H1 (cell line): ENCODE results near the gene KRTAP10-4. TPM values are rescaled to one million over a fixed set of nuclear protein-coding genes. Genes with fewer than 3 reads are reported as not detected.

Experiments
- CTCF ChIA-PET: fragments of 300-600 bp; sonication (Branson Sonifier 250); formaldehyde crosslinking; loops from one replicate; lab custom pipeline; 2021; ENCODE audit not compliant: partially characterized antibody; lab: Charles Lee
- POLR2A ChIA-PET: fragments of 300-600 bp; sonication (Branson Sonifier 250); formaldehyde crosslinking; loops from one replicate; lab custom pipeline; 2021; ENCODE audit warnings: inconsistent platforms; ENCODE audit not compliant: partially characterized antibody; lab: Charles Lee
- DNase-seq, 2 experiments: peaks; one replicate each; pipeline versions ENCODE4 v3.0.0 to v3.0.0-alpha.2; 2010 to 2022; ENCODE audit warnings: low spot score in 2 of 2, low read depth in 1 of 2, mixed read lengths in 1 of 2
- FAIRE-seq: peaks from 2 replicates; lab custom pipeline; 2011; peaks lifted over from hg19 to GRCh38; lab: Jason Lieb, UNC
- H2AFZ ChIP-seq: 2 replicates; pipeline ENCODE4 v1.8.1; 2012; ENCODE audit warnings: low read length, inconsistent platforms
- H2AK5ac ChIP-seq: 2 replicates; pipeline ENCODE4 v1.6.1; 2013; ENCODE audit warnings: low read depth, low read length
- H2BK120ac ChIP-seq: replicated peaks from 2 replicates; pipeline ENCODE3; 2013; ENCODE audit warnings: low read depth, low read length, inconsistent platforms
- H2BK12ac ChIP-seq: 2 replicates; pipeline ENCODE4 v1.6.1; 2013; ENCODE audit warnings: low read depth, low read length
- H2BK15ac ChIP-seq: 2 replicates; pipeline ENCODE4 v1.6.1; 2013; ENCODE audit warnings: low read length
- H2BK20ac ChIP-seq: 2 replicates; pipeline ENCODE4 v1.6.1; 2013; ENCODE audit warnings: low read length
- H2BK5ac ChIP-seq: 2 replicates; pipeline ENCODE4 v1.6.1; 2013; ENCODE audit warnings: low read depth, low read length
- H3K14ac ChIP-seq: 2 replicates; pipeline ENCODE4 v1.6.1; 2013; ENCODE audit warnings: inconsistent platforms; ENCODE audit not compliant: insufficient read length
- H3K18ac ChIP-seq: 2 replicates; pipeline ENCODE4 v1.6.1; 2013; ENCODE audit warnings: low read length; ENCODE audit errors: extremely low read depth
- H3K23ac ChIP-seq: 2 replicates; pipeline ENCODE4 v1.6.1; 2013; ENCODE audit warnings: inconsistent platforms; ENCODE audit not compliant: insufficient read length
- H3K23me2 ChIP-seq: 2 replicates; pipeline ENCODE4 v1.6.1; 2013; ENCODE audit warnings: low read depth, low read length
- H3K27ac ChIP-seq: 2 replicates; pipeline ENCODE4 v1.6.1; 2011; ENCODE audit warnings: low read depth, low read length, inconsistent platforms
- H3K27me3 ChIP-seq, 4 experiments: replicated peaks in 1 of 4; 1 replicate in 1 of 4; 2 replicates in 3 of 4; pipeline versions ENCODE4 v1.6.1 to v1.8.1; 2011 to 2013; ENCODE audit warnings: low read length in 3 of 4, mild to moderate bottlenecking in 3 of 4, inconsistent platforms in 2 of 4, mixed read lengths in 2 of 4, moderate library complexity in 1 of 4; ENCODE audit not compliant: control insufficient read depth in 3 of 4, insufficient read depth in 3 of 4; ENCODE audit errors: extremely low read depth in 1 of 4
- H3K36me3 ChIP-seq, 4 experiments: 2 replicates each; pipeline versions ENCODE4 v1.6.1 to v1.8.1; 2011 to 2013; ENCODE audit warnings: mild to moderate bottlenecking in 4 of 4, low read length in 3 of 4, moderate library complexity in 2 of 4, control low read depth in 1 of 4, inconsistent platforms in 1 of 4; ENCODE audit not compliant: insufficient read depth in 4 of 4, control insufficient read depth in 2 of 4
- H3K4ac ChIP-seq: replicated peaks from 2 replicates; pipeline ENCODE3; 2013; ENCODE audit warnings: low read length, low read depth, mixed read lengths, inconsistent platforms; ENCODE audit not compliant: insufficient read length
- H3K4me1 ChIP-seq, 4 experiments: replicated peaks in 1 of 4; 1 replicate in 1 of 4; 2 replicates in 3 of 4; pipeline versions ENCODE4 v1.6.1 to v1.8.1; 2011 to 2013; ENCODE audit warnings: low read length in 3 of 4, inconsistent platforms in 2 of 4, mixed read lengths in 1 of 4; ENCODE audit not compliant: insufficient read depth in 4 of 4, control insufficient read depth in 3 of 4
- H3K4me2 ChIP-seq, 2 experiments: 2 replicates each; pipeline versions ENCODE4 v1.6.1 to v1.8.1; 2011 to 2013; ENCODE audit warnings: low read depth in 2 of 2, low read length in 2 of 2, control low read depth in 1 of 2, inconsistent platforms in 1 of 2, mild to moderate bottlenecking in 1 of 2; ENCODE audit not compliant: insufficient read depth in 1 of 2
- H3K4me3 ChIP-seq, 4 experiments: fragments of 200-600, 300-600 bp in 1 of 4; sonication (generic), shearing (Covaris generic), sonication (Bioruptor Twin) in 1 of 4; 2 replicates each; pipeline versions ENCODE4 v1.5.1 to v1.8.1; 2011 to 2016; ENCODE audit warnings: low read length in 4 of 4, low read depth in 3 of 4, control low read depth in 2 of 4, inconsistent platforms in 2 of 4, mild to moderate bottlenecking in 2 of 4, mixed read lengths in 1 of 4, moderate library complexity in 1 of 4; ENCODE audit not compliant: insufficient read depth in 2 of 4; ENCODE audit errors: extremely low read depth in 1 of 4
- H3K56ac ChIP-seq: replicated peaks from 2 replicates; pipeline ENCODE3; 2013; ENCODE audit warnings: low read depth, mild to moderate bottlenecking, mixed read lengths, low read length, inconsistent platforms; ENCODE audit not compliant: insufficient read length
- H3K79me1 ChIP-seq: 2 replicates; pipeline ENCODE4 v1.6.1; 2013; ENCODE audit warnings: low read depth, low read length, control low read depth
- H3K79me2 ChIP-seq, 2 experiments: 2 replicates each; pipeline versions ENCODE4 v1.6.1 to v1.8.1; 2012 to 2013; ENCODE audit warnings: low read length in 2 of 2, mild to moderate bottlenecking in 2 of 2, inconsistent platforms in 1 of 2; ENCODE audit not compliant: insufficient read depth in 2 of 2, control insufficient read depth in 1 of 2
- H3K9ac ChIP-seq, 4 experiments: replicated peaks in 1 of 4; 1 replicate in 1 of 4; 2 replicates in 3 of 4; pipeline versions ENCODE4 v1.6.1 to v1.8.1; 2011 to 2013; ENCODE audit warnings: low read depth in 3 of 4, low read length in 3 of 4, control low read depth in 2 of 4, mild to moderate bottlenecking in 2 of 4, moderate library complexity in 2 of 4, inconsistent platforms in 1 of 4; ENCODE audit errors: extremely low read depth in 1 of 4
- H3K9me3 ChIP-seq, 2 experiments: 2 replicates each; pipeline versions ENCODE4 v1.6.1 to v1.8.1; 2012 to 2013; ENCODE audit warnings: mild to moderate bottlenecking in 2 of 2, moderate library complexity in 2 of 2, control low read depth in 1 of 2, inconsistent platforms in 1 of 2, low read depth in 1 of 2, low read length in 1 of 2, mixed read lengths in 1 of 2; ENCODE audit not compliant: insufficient read depth in 2 of 2
- H4K20me1 ChIP-seq, 2 experiments: replicated peaks in 1 of 2; 2 replicates each; pipeline versions ENCODE3 to v1.8.1; 2011 to 2013; ENCODE audit warnings: inconsistent platforms in 2 of 2, low read length in 2 of 2, mild to moderate bottlenecking in 1 of 2; ENCODE audit not compliant: insufficient read depth in 2 of 2, control insufficient read depth in 1 of 2
- H4K5ac ChIP-seq: 2 replicates; pipeline ENCODE4 v1.6.1; 2013; ENCODE audit warnings: low read length, low read depth, mixed read lengths, inconsistent platforms; ENCODE audit not compliant: insufficient read length
- H4K8ac ChIP-seq: 2 replicates; pipeline ENCODE4 v1.8.0; 2013; ENCODE audit warnings: mild to moderate bottlenecking, moderate library complexity, low read length, inconsistent platforms; ENCODE audit not compliant: insufficient read depth; ENCODE audit errors: extremely low read depth
- H4K91ac ChIP-seq: replicated peaks from 2 replicates; pipeline ENCODE3; 2013; ENCODE audit warnings: low read length, mixed read lengths, inconsistent platforms; ENCODE audit not compliant: insufficient read length
- BACH1 ChIP-seq: IDR thresholded peaks from 2 replicates; pipeline ENCODE4 v1.6.1; 2012; ENCODE audit warnings: low read length, improper control_type of control experiment
- BCL11A ChIP-seq, 2 experiments: IDR thresholded peaks; one replicate each; pipeline ENCODE4 v1.6.1; 2011; ENCODE audit warnings: low read depth in 2 of 2, low read length in 2 of 2, mild to moderate bottlenecking in 2 of 2
- CREB1 ChIP-seq: IDR thresholded peaks from 2 replicates; pipeline ENCODE4 v1.6.1; 2012; ENCODE audit warnings: inconsistent platforms
- EP300 ChIP-seq, 2 experiments: IDR thresholded peaks; 1 replicate in 1 of 2; 2 replicates in 1 of 2; pipeline ENCODE4 v1.6.1; 2011 to 2012; ENCODE audit warnings: low read depth in 2 of 2, low read length in 2 of 2, mild to moderate bottlenecking in 2 of 2, borderline replicate concordance in 1 of 2, inconsistent platforms in 1 of 2, moderate library complexity in 1 of 2
- POLR2A ChIP-seq, 2 experiments: IDR thresholded peaks; 1 replicate in 1 of 2; 2 replicates in 1 of 2; pipeline ENCODE4 v1.6.1; 2011; ENCODE audit warnings: low read depth in 2 of 2, low read length in 2 of 2, mild to moderate bottlenecking in 2 of 2; ENCODE audit errors: control extremely low read depth in 1 of 2
- POU5F1 ChIP-seq: IDR thresholded peaks from 2 replicates; pipeline ENCODE4 v1.6.1; 2011; ENCODE audit warnings: low read depth, mild to moderate bottlenecking, low read length, moderate library complexity
- RFX5 ChIP-seq: IDR thresholded peaks from 2 replicates; pipeline ENCODE4 v1.6.1; 2011; ENCODE audit warnings: low read depth, low read length, improper control_type of control experiment, borderline replicate concordance
- SAP30 ChIP-seq: fragments of 300-600 bp; sonication (generic); IDR thresholded peaks from 2 replicates; pipeline ENCODE4 v1.7.1; 2012; ENCODE audit warnings: low read length, moderate library complexity, mild to moderate bottlenecking, inconsistent platforms; ENCODE audit not compliant: insufficient read depth, insufficient replicate concordance
- SIRT6 ChIP-seq: IDR thresholded peaks from one replicate; pipeline ENCODE4 v1.7.1; 2012; ENCODE audit warnings: low read length, inconsistent platforms
- YY1 ChIP-seq: IDR thresholded peaks from 2 replicates; pipeline ENCODE4 v1.6.1; 2011; ENCODE audit warnings: low read depth, mild to moderate bottlenecking, low read length
- WGBS, 2 experiments: shearing (Covaris generic) in 1 of 2; methylation state at CpG; one replicate each; pipeline versions ENCODE4 v1.1.6 to v1.1.7; 2013 to 2015; ENCODE audit warnings: low lambda C conversion rate in 2 of 2, mixed read lengths in 2 of 2, inconsistent platforms in 1 of 2, low coverage in 1 of 2, missing lambda C conversion rate in 1 of 2; ENCODE audit not compliant: insufficient replicate concordance in 2 of 2, insufficient coverage in 1 of 2, insufficient read length in 1 of 2; ENCODE audit errors: extremely low coverage in 1 of 2, missing lambda C conversion rate in 1 of 2; 5-methylcytosine and 5-hydroxymethylcytosine counted together
- polyA plus RNA-seq, 7 experiments: library from polyadenylated mRNA; depleted of rRNA in 3 of 7; stranded (reverse) in 5 of 7; unstranded in 2 of 7; fragments of >200 nt in 5 of 7; fragments of 200-250 nt in 2 of 7; gene quantifications; 1 replicate in 5 of 7; 2 replicates in 1 of 7; 4 replicates in 1 of 7; pipeline versions ENCODE4 v1.2.1 to v1.2.3, GENCODE V29; 2011 to 2013; ENCODE audit warnings: missing spikeins in 2 of 7, mixed read lengths in 2 of 7
- total RNA-seq: library from RNA; stranded (reverse); fragmentation: NEBNext Ultra II Directional; extraction: Animal tissue kit (Norgen Biotek cat#: 25700); gene quantifications from 2 replicates; pipeline ENCODE4 v1.2.1, GENCODE V29; 2021
- TF ChIP-seq, protein P1 (sequence below): IDR thresholded peaks from 2 replicates; pipeline ENCODE4 v1.6.1; 2012; ENCODE audit warnings: inconsistent platforms

KRTAP10-4 gene
- total and polyA plus RNA-seq, 2 of the 8 experiments (the other 6 are each of a cell fraction or from before 2014, with no cell fraction given): not detected

DNA sequence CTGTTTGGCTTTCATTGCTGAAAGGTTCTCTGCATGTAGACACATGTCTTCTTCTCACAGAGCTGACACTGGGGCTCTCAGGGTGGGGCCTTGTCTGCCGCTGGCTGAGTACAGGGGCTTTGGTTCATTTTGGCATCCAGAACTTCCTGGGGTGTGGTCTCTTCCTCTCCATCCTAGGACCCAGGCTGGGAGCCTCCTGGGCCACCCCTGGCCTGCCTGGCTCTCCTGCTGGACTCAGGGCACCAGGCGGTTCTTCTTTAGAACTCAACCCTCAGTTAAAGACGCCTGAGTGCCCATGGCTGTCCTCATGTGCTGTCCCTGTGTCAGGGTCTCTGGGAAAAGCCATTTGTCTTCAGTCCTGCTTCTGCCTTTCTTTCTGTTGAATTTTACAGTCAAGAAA lies 12.4 kb downstream of the KRTAP10-4 start:
- CTCF ChIA-PET: no interaction called here
- Histone ChIP-seq H3K4me2 (no peak overlapping the region), H3K56ac (no peak overlapping the region), H4K8ac (no peak overlapping the region), H3K36me3 (no peaks in the 10 kb centered on the region; a peak in 1 of 8 replicates), H3K79me2 (no peaks in the 10 kb centered on the region), H2BK20ac (no peak overlapping the region), H3K18ac (no peak overlapping the region), H2BK12ac (no peak overlapping the region), H3K27ac (no peak overlapping the region), H4K5ac (no peak overlapping the region), H3K79me1 (no peaks in the 10 kb centered on the region), H3K4me3 (no peak overlapping the region), H3K4me1 (no peaks in the 10 kb centered on the region), H4K91ac (no peak overlapping the region), H3K23me2 (no peaks in the 10 kb centered on the region), H3K9ac (no peak overlapping the region), H3K9me3 (peaks cover 0 to 3% of the 10 kb centered on the region in 2 experiments; a peak in 1 of 4 replicates), H2BK5ac (no peak overlapping the region), H2BK120ac (no peak overlapping the region), H3K23ac (no peak overlapping the region), H3K14ac (no peak overlapping the region), H2AK5ac (no peak overlapping the region), H3K27me3 (no peaks in the 10 kb centered on the region), H4K20me1 (no peaks in the 10 kb centered on the region), H2AFZ (no peak overlapping the region)
- no peak for DNase-seq
- WGBS, 2 experiments: 86% methylated on average over 3 of the region's 3 CpGs; no CpG with 5 or more reads in 1 of the 2 experiments
- TF ChIP-seq YY1: no peak
- no peak for TF ChIP-seq POLR2A (IDR thresholded peaks at IDR 0.05; ENCODE audit: control extremely low read depth in 1 of 2, low read depth in 2 of 2, low read length in 2 of 2)
- no peak for TF ChIP-seq SAP30
- no peak for TF ChIP-seq BCL11A (IDR thresholded peaks at IDR 0.05; ENCODE audit: low read depth in 2 of 2, low read length in 2 of 2)
- no peak for TF ChIP-seq SIRT6
- no peak for TF ChIP-seq BACH1
- no peak for TF ChIP-seq EP300 (IDR thresholded peaks at IDR 0.05; ENCODE audit: borderline replicate concordance in 1 of 2, low read depth in 2 of 2, low read length in 2 of 2)
- TF ChIP-seq, protein P1, sequence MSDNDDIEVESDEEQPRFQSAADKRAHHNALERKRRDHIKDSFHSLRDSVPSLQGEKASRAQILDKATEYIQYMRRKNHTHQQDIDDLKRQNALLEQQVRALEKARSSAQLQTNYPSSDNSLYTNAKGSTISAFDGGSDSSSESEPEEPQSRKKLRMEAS: no peak
- TF ChIP-seq POU5F1: no peak
- no peak for TF ChIP-seq RFX5
- TF ChIP-seq CREB1: no peak
- TF ChIP-seq, all 59 proteins: peak for 0
- Histone ChIP-seq H3K4ac (no peak overlapping the region), H2BK15ac (no peak overlapping the region)
- POLR2A ChIA-PET: no interaction called here
- FAIRE-seq: no peak
